ENCODE results near the gene RHBDD1. TPM values are rescaled to one million over a fixed set of nuclear protein-coding genes. Genes with fewer than 3 reads are reported as not detected.
"Not testable (repeated sequence)": the region's sequence is repeated elsewhere in the genome, so short reads cannot be mapped to it uniquely, and the experiment has no call there.

The RHBDD1 gene
- total RNA-seq, 6 donors from 2014 or later: 2.6 to 40.2 (median 14.5) TPM

DNA sequence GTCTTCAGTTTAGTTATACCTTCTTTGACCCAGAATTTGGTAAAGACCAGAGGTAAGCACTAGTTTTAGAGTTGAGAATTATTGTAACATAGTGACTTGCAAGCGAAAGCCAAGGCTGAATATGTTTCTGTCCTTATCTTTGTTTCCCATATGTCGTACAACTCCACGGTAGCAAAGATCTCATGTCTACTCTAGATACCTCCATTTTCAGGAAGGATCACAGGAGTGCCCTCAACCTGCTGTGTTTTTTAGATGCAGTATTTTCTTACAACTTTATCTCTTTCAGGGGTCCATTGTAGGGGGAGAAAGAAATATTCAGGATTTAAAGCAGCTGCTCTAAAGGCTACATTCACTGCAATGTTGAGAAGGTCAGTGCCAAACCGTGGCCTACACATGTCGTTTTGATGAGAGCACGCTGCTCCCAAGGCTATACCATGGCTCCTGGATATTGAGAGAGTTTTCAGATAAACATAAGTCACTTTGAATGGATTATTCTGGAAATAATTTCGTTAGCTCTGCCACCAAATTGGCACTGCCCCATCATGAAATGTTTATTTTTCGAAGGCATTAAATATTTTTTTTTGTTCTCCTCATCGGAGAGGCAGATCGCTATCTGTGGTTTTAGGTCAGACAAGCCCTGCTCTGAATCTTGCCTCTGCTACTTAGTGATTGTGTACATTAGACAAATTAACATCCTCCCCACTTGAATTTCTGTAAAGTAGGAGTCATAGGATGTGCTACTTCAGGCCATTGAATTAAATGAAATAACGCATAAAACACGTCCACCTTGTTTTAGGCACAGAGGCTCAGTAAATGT lies 2.1 kb downstream of the RHBDD1 start:
- Histone ChIP-seq H3K4me1 (peaks cover 19 to 28% (median 23%) of the 10 kb centered on the region in 4 donors), H3K27ac (no peak overlapping the region), H3K9me3 (no peaks in the 10 kb centered on the region), H3K36me3 (no peaks in the 10 kb centered on the region), H3K4me3 (no peak overlapping the region), H3K27me3 (no peaks in the 10 kb centered on the region)
- WGBS, 2 donors: 80 to 84% methylated on average over 12 of the region's 12 CpGs
- TF ChIP-seq POLR2A (IDR thresholded peaks at IDR 0.05) (no peak), POLR2AphosphoS5 (IDR thresholded peaks at IDR 0.05) (no peak)
- ATAC-seq (ENCODE audit: low FRiP score in 2 of 2) (no peak), DNase-seq (no peak)

DNA sequence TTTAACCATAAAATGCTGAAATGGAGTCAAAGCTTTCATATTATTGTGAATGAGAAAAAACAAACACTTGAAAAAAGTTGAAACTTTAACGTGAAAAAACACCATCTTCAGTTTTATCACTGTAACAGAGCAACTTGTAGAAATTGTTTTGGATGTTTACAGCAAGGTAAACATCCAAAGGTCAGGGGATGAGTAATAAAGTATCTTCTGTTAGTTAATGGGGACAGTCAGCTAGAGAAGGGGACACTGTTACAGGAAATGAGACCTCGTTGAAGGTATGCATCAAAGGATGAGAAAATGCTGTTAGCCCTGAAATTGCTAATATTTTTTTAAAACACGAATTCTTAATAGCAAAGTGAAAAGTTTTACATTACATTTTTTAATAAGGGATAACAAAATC lies 2.9 kb downstream of the RHBDD1 start:
- 71 to 79% methylated on average over 3 of the region's 3 CpGs for WGBS, 2 donors
- DNase-seq (no peak), ATAC-seq (ENCODE audit: low FRiP score in 2 of 2) (no peak)
- Histone ChIP-seq H3K27me3 (no peaks in the 10 kb centered on the region), H3K36me3 (no peaks in the 10 kb centered on the region), H3K4me3 (no peak overlapping the region), H3K4me1 (peaks cover 19 to 28% (median 23%) of the 10 kb centered on the region in 4 donors), H3K27ac (no peak overlapping the region), H3K9me3 (no peaks in the 10 kb centered on the region)
- TF ChIP-seq, protein P1, sequence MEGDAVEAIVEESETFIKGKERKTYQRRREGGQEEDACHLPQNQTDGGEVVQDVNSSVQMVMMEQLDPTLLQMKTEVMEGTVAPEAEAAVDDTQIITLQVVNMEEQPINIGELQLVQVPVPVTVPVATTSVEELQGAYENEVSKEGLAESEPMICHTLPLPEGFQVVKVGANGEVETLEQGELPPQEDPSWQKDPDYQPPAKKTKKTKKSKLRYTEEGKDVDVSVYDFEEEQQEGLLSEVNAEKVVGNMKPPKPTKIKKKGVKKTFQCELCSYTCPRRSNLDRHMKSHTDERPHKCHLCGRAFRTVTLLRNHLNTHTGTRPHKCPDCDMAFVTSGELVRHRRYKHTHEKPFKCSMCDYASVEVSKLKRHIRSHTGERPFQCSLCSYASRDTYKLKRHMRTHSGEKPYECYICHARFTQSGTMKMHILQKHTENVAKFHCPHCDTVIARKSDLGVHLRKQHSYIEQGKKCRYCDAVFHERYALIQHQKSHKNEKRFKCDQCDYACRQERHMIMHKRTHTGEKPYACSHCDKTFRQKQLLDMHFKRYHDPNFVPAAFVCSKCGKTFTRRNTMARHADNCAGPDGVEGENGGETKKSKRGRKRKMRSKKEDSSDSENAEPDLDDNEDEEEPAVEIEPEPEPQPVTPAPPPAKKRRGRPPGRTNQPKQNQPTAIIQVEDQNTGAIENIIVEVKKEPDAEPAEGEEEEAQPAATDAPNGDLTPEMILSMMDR (IDR thresholded peaks at IDR 0.05): no peak
- TF ChIP-seq POLR2A (IDR thresholded peaks at IDR 0.05): no peak
- no peak for TF ChIP-seq POLR2AphosphoS5 (IDR thresholded peaks at IDR 0.05)
- TF ChIP-seq EP300 (IDR thresholded peaks at IDR 0.05): no peak

DNA sequence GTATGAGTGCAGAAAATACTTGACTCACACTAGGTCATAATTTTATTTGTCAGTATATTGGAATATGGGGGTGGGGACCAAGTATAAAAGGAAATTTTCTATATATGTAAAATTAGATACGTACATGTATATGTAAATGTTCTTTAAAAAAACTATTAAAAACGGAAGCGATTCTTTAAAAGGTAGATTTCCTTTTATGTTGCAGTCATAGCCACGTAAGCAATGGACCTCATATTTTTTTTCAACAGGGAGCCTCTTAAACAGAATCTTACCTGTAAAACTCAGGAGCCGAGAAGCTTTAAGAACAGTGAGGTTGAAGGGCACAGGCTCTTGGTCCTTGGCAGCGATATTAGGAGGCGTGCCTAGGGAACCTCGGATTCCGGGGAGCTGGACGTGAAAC lies 3.3 kb downstream of the RHBDD1 start:
- Histone ChIP-seq H3K27me3 (no peaks in the 10 kb centered on the region), H3K4me1 (peaks cover 19 to 28% (median 23%) of the 10 kb centered on the region in 4 donors), H3K9me3 (no peaks in the 10 kb centered on the region), H3K36me3 (no peaks in the 10 kb centered on the region), H3K4me3 (no peak overlapping the region), H3K27ac (no peak overlapping the region)
- TF ChIP-seq EP300 (IDR thresholded peaks at IDR 0.05) (no peak), POLR2AphosphoS5 (IDR thresholded peaks at IDR 0.05) (no peak)
- TF ChIP-seq, protein P1 (IDR thresholded peaks at IDR 0.05): no peak
- ATAC-seq (ENCODE audit: low FRiP score in 2 of 2): no peak
- 92 to 93% methylated on average over 10 of the region's 10 CpGs for WGBS, 2 donors
- DNase-seq: no peak

DNA sequence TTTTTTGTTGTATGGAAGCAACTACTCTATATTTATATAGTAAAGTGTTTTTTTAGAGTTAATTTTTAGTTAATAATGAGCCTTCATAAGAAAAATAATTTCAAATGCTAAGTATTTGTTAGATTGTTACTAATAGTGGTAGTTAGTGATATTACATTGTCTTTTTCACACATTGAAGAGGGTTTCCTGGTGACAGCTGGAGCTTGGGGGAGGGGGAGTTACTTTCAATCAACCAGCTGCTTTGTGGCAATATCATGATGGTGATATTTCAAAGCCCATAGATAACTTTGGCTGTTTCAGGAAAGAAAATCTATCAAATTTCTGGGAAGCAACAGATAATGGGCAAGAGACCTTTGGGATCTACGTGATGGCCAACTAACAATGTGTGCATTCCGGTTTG lies 4.1 kb downstream of the RHBDD1 start:
- no peak for DNase-seq
- no peak for ATAC-seq (ENCODE audit: low FRiP score in 2 of 2)
- Histone ChIP-seq H3K4me3 (no peak overlapping the region), H3K27ac (no peak overlapping the region), H3K4me1 (peaks cover 15 to 23% (median 18%) of the 10 kb centered on the region in 4 donors), H3K9me3 (no peaks in the 10 kb centered on the region), H3K36me3 (no peaks in the 10 kb centered on the region), H3K27me3 (no peaks in the 10 kb centered on the region)
- 94 to 98% methylated on average over 2 of the region's 2 CpGs for WGBS, 2 donors
- no peak for TF ChIP-seq POLR2AphosphoS5 (IDR thresholded peaks at IDR 0.05)
- TF ChIP-seq, protein P1 (IDR thresholded peaks at IDR 0.05): no peak
- no peak for TF ChIP-seq EP300 (IDR thresholded peaks at IDR 0.05)
- no peak for TF ChIP-seq POLR2A (IDR thresholded peaks at IDR 0.05)

DNA sequence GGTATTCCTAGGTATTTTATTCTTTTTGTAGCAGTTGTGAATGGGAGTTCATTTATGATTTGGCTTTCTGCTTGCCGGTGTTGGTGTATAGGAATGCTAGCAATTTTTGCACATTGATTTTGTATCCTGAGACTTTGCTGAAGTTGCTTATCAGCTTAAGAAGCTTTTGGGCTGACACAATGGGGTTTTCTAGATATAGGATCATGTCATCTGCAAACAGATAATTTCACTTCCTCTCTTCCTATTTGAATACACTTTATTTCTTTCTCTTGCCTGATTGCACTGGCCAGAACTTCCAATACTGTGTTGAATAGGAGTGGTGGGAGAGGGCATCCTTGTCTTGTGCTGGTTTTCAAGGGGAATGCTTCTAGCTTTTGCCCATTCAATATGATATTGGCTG lies 7.1 kb downstream of the RHBDD1 start:
- DNase-seq; H3K27me3 ChIP-seq; H3K36me3 ChIP-seq; H3K9me3 ChIP-seq; ATAC-seq (ENCODE audit: low FRiP score in 2 of 2); H3K27ac ChIP-seq; H3K4me3 ChIP-seq; H3K4me1 ChIP-seq: not testable (repeated sequence)
- 88 to 95% methylated on average over 1 of the region's 1 CpG for WGBS, 2 donors
